Stimulated activated naive CD8-positive, alpha-beta T cell treated with anti-CD3 and anti-CD28 coated beads, Interleukin-15, amount 100 ng/mL, for 72 hours (primary cell): ENCODE data around the gene FAM9B.
A peak's percentile ranks its signal among the peaks of the same experiment; 100 is the strongest.
"Not testable (repeated sequence)": the region's sequence is repeated elsewhere in the genome, so short reads cannot be mapped to it uniquely, and the experiment has no call there.

ENCODE experiments used
- ATAC-seq: fragments of 150-1000 bp; cut with Tn5 transposase; 2 replicates; pipeline ENCODE4 v1.10.0; 2021; ENCODE audit warnings: mild to moderate bottlenecking, moderate library complexity
- DNase-seq, 2 donors: peaks; one replicate each; pipeline ENCODE4 v3.0.0; 2021 to 2022
- H3K27ac Mint-ChIP-seq, 2 donors: one replicate each; pipeline ENCODE4 v1.8.0; 2022; ENCODE audit warnings: mild to moderate bottlenecking in 2 of 2, mixed read lengths in 2 of 2, moderate library complexity in 2 of 2
- H3K27me3 Mint-ChIP-seq: one replicate; pipeline ENCODE4 v1.8.0; 2022; ENCODE audit warnings: mixed read lengths
- H3K4me1 Mint-ChIP-seq: one replicate; pipeline ENCODE4 v1.8.0; 2022; ENCODE audit warnings: mild to moderate bottlenecking, mixed read lengths
- H3K4me3 Mint-ChIP-seq, 2 donors: one replicate each; pipeline ENCODE4 v1.8.0; 2022; ENCODE audit warnings: mild to moderate bottlenecking in 2 of 2, mixed read lengths in 2 of 2, moderate library complexity in 1 of 2
- H3K9me3 Mint-ChIP-seq, 2 donors: one replicate each; pipeline ENCODE4 v1.8.0; 2022; ENCODE audit warnings: mixed read lengths in 2 of 2

The FAM9B gene

GRCh38 chrX:9019151-9019550 is 14.8 kb downstream of the FAM9B start:
- no peaks in the 10 kb centered on the region for H3K4me1 Mint-ChIP-seq
- H3K4me3 Mint-ChIP-seq, result no peak overlapping the region
- DNase-seq (no peak), ATAC-seq (no peak)
- H3K9me3 Mint-ChIP-seq, result no peaks in the 10 kb centered on the region
- H3K27ac Mint-ChIP-seq, result no peak overlapping the region
- H3K27me3 Mint-ChIP-seq, result no peaks in the 10 kb centered on the region

- not testable (repeated sequence) for H3K27ac Mint-ChIP-seq, H3K4me3 Mint-ChIP-seq, DNase-seq, H3K4me1 Mint-ChIP-seq, ATAC-seq, H3K27me3 Mint-ChIP-seq, H3K9me3 Mint-ChIP-seq
Observed at GRCh38 chrX:9018332-9018731, 15.6 kb downstream of the FAM9B start.

DNA sequence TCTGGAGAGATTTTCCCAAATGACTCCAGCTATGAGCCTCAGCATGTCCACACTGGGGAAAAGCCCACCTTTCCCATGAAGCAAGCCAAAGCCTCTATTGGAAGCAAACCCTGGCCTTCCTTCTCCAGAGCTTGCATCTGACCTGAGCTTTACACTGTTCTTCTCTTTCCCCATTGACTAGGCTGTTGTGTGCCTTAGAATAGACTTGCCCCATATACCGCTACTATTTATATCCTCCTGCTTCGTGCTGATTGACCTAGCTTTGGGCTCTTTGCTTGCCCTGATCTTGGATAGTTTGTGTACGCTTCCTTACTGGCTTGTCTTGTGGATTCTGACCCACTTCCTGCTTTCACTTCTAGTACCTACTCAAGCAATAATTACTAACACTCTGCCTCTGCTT is 30.9 kb downstream of the FAM9B start:
- H3K27ac Mint-ChIP-seq, result no peak overlapping the region
- peaks cover 12% of the 10 kb centered on the region for H3K4me1 Mint-ChIP-seq
- H3K9me3 Mint-ChIP-seq, result peaks cover 0 to 11% of the 10 kb centered on the region in 2 donors
- ATAC-seq, result no peak
- H3K4me3 Mint-ChIP-seq, result no peak overlapping the region
- DNase-seq, result no peak
- H3K27me3 Mint-ChIP-seq, result no peaks in the 10 kb centered on the region

GRCh38 chrX:8988446-8988845 is 45.5 kb downstream of the FAM9B start:
- Mint-ChIP-seq H3K4me3 (peak overlapping the region in 1 of 2 donors; percentile 15), H3K27ac (no peak overlapping the region), H3K27me3 (no peaks in the 10 kb centered on the region), H3K9me3 (no peaks in the 10 kb centered on the region), H3K4me1 (peaks cover 30% of the 10 kb centered on the region)
- no peak for DNase-seq
- ATAC-seq, result peak; percentile 73

DNA sequence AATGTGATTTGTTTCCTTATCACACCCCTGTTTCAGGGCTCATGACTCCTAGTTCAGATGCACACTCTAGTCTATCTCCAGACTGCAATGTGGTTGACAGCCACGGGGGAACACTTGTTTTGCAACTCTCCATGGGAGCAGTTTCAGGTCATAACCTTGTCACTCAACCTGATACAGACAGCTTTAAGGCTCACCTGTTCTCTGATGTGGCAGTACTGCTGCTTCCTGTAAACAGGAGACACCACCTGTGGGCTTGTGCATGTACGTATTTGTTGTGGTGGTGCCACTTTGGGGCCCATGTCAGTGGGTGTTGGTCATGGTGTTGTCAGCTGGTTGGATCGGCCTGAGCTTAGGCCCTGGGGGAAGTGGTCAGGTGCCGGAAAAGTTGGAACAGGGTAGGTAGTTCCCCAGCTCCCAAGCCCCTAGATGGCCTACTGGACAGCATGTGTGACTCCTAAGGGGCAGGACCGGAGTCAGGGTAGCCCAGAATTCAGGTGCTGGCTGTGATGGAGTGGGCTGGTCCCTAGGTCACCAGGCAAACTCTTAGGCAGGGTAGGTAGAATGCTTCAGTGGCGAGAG is 46.2 kb downstream of the FAM9B start:
- DNase-seq (peak in 1 of 2 donors; percentile 11), ATAC-seq (peak; percentile 84)
- Mint-ChIP-seq H3K4me3 (no peak overlapping the region), H3K4me1 (peaks cover 30% of the 10 kb centered on the region), H3K27ac (peak overlapping the region in 1 of 2 donors; percentile 54), H3K27me3 (no peaks in the 10 kb centered on the region), H3K9me3 (no peaks in the 10 kb centered on the region)

- Mint-ChIP-seq H3K4me3 (no peak overlapping the region), H3K27me3 (no peaks in the 10 kb centered on the region), H3K9me3 (no peaks in the 10 kb centered on the region), H3K27ac (no peak overlapping the region), H3K4me1 (peaks cover 50% of the 10 kb centered on the region)
- no peak for ATAC-seq
- DNase-seq, result no peak
Observed at GRCh38 chrX:8984231-8984630, 49.7 kb downstream of the FAM9B start.

- no peaks in the 10 kb centered on the region for H3K27me3 Mint-ChIP-seq
- H3K9me3 Mint-ChIP-seq, result no peaks in the 10 kb centered on the region
- H3K4me3 Mint-ChIP-seq, result no peak overlapping the region
- peak overlapping the region in 1 of 2 donors; percentile 30 for H3K27ac Mint-ChIP-seq
- ATAC-seq, result peak; percentile 64
- H3K4me1 Mint-ChIP-seq, result peaks cover 29% of the 10 kb centered on the region
- DNase-seq, result no peak
Observed at GRCh38 chrX:8981723-8982122, 52.2 kb downstream of the FAM9B start.

DNA sequence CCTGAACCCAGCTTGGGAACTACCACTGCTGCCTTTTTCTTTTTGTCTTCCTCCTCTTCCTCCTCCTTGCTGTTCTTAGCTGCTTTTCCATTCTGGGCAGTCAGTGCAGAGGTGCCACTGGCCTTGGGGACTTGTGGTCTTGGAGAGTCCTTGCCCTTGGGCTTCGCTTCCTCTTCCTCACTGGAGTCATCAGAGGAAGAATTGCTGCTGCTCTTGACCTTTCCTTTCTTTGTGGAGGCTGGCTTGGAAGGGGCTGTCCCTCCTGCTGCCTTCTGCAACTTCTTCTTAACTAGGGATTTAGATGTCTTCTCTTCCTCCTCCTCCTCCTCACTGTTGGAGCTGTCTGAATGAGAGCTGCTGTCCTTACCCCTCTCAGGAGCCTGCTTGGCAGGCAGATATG is 53.2 kb downstream of the FAM9B start:
- Mint-ChIP-seq H3K27ac (no peak overlapping the region), H3K9me3 (no peaks in the 10 kb centered on the region), H3K27me3 (no peaks in the 10 kb centered on the region), H3K4me3 (no peak overlapping the region), H3K4me1 (peaks cover 20% of the 10 kb centered on the region)
- DNase-seq (no peak), ATAC-seq (no peak)
